Measurements from ENCODE around the gene CYTH1. TPM values are rescaled to one million over a fixed set of nuclear protein-coding genes. Genes with fewer than 3 reads are reported as not detected.

The CYTH1 gene
- total RNA-seq, 1 donor from 2014 or later: 25.0 TPM

- H3K4me3 ChIP-seq (ENCODE audit: insufficient read depth, low read depth, low read length): no peak overlapping the region
- peaks cover 34% of the 10 kb centered on the region for H4K20me1 ChIP-seq (ENCODE audit: insufficient read depth, low read length)
- no peaks in the 10 kb centered on the region for H3K27me3 ChIP-seq (ENCODE audit: insufficient read depth, low read length)
- H3K4me1 Mint-ChIP-seq (ENCODE audit: low read depth, unreplicated experiment): peaks cover 20% of the 10 kb centered on the region
- H3K4me1 ChIP-seq (ENCODE audit: insufficient read depth, low read length): peaks cover 25% of the 10 kb centered on the region
- H3K4me3 Mint-ChIP-seq (ENCODE audit: unreplicated experiment): peak overlapping the region; percentile 13
- peaks cover 49% of the 10 kb centered on the region for H3K79me2 ChIP-seq (ENCODE audit: insufficient read depth, low read length)
- H3K27ac ChIP-seq (ENCODE audit: low read depth, low read length): peak overlapping the region; percentile 94
- H3K9me3 ChIP-seq (ENCODE audit: insufficient read depth, low read depth, low read length): no peaks in the 10 kb centered on the region
- H3K36me3 ChIP-seq (ENCODE audit: insufficient read depth, low read length): peaks cover 68% of the 10 kb centered on the region
- DNase-seq (ENCODE audit: low read depth): peak; percentile 99
- H3K9me3 Mint-ChIP-seq (ENCODE audit: unreplicated experiment): no peaks in the 10 kb centered on the region
- H2AFZ ChIP-seq (ENCODE audit: low read depth, low read length): no peak overlapping the region
- peak overlapping the region; percentile 74 for H3K4me2 ChIP-seq (ENCODE audit: low read length)
- peak overlapping the region; percentile 61 for H3K9ac ChIP-seq (ENCODE audit: low read length)
- no peaks in the 10 kb centered on the region for H3K27me3 Mint-ChIP-seq (ENCODE audit: low read depth, unreplicated experiment)
- H3K36me3 Mint-ChIP-seq (ENCODE audit: low read depth, unreplicated experiment): peaks cover 40% of the 10 kb centered on the region
- TF ChIP-seq EZH2 (IDR thresholded peaks at IDR 0.05; ENCODE audit: insufficient read depth, low read length) (no peak), CTCF (IDR thresholded peaks at IDR 0.05; ENCODE audit: insufficient read depth, low read depth, low read length) (no peak)
- FAIRE-seq: no peak
- H3K27ac Mint-ChIP-seq (ENCODE audit: unreplicated experiment): peak overlapping the region; percentile 91
These were observed 40.5 kb upstream of the CYTH1 start for GRCh38 chr17:78822552-78822951.

GRCh38 chr17:78821961-78822360 is 39.9 kb upstream of the CYTH1 start:
- Mint-ChIP-seq H3K9me3 (ENCODE audit: unreplicated experiment) (no peaks in the 10 kb centered on the region), H3K4me3 (ENCODE audit: unreplicated experiment) (no peak overlapping the region), H3K36me3 (ENCODE audit: low read depth, unreplicated experiment) (peaks cover 39% of the 10 kb centered on the region), H3K27me3 (ENCODE audit: low read depth, unreplicated experiment) (no peaks in the 10 kb centered on the region), H3K27ac (ENCODE audit: unreplicated experiment) (peak overlapping the region; percentile 85), H3K4me1 (ENCODE audit: low read depth, unreplicated experiment) (peaks cover 20% of the 10 kb centered on the region)
- Histone ChIP-seq H3K4me2 (ENCODE audit: low read length) (peak overlapping the region; percentile 74), H4K20me1 (ENCODE audit: insufficient read depth, low read length) (peaks cover 34% of the 10 kb centered on the region), H3K4me1 (ENCODE audit: insufficient read depth, low read length) (peaks cover 25% of the 10 kb centered on the region), H3K79me2 (ENCODE audit: insufficient read depth, low read length) (peaks cover 50% of the 10 kb centered on the region), H2AFZ (ENCODE audit: low read depth, low read length) (no peak overlapping the region), H3K27ac (ENCODE audit: low read depth, low read length) (peak overlapping the region; percentile 94), H3K4me3 (ENCODE audit: insufficient read depth, low read depth, low read length) (no peak overlapping the region), H3K36me3 (ENCODE audit: insufficient read depth, low read length) (peaks cover 68% of the 10 kb centered on the region), H3K9ac (ENCODE audit: low read length) (peak overlapping the region; percentile 61), H3K27me3 (ENCODE audit: insufficient read depth, low read length) (no peaks in the 10 kb centered on the region), H3K9me3 (ENCODE audit: insufficient read depth, low read depth, low read length) (no peaks in the 10 kb centered on the region)
- no peak for FAIRE-seq
- peak; percentile 27 for DNase-seq (ENCODE audit: low read depth)
- TF ChIP-seq EZH2 (IDR thresholded peaks at IDR 0.05; ENCODE audit: insufficient read depth, low read length) (no peak), CTCF (IDR thresholded peaks at IDR 0.05; ENCODE audit: insufficient read depth, low read depth, low read length) (no peak)

- H3K9me3 Mint-ChIP-seq (ENCODE audit: unreplicated experiment): no peaks in the 10 kb centered on the region
- H3K27ac ChIP-seq (ENCODE audit: low read depth, low read length): no peak overlapping the region
- H3K27ac Mint-ChIP-seq (ENCODE audit: unreplicated experiment): no peak overlapping the region
- no peak overlapping the region for H3K4me3 ChIP-seq (ENCODE audit: insufficient read depth, low read depth, low read length)
- H2AFZ ChIP-seq (ENCODE audit: low read depth, low read length): no peak overlapping the region
- no peaks in the 10 kb centered on the region for H3K27me3 ChIP-seq (ENCODE audit: insufficient read depth, low read length)
- H3K4me1 ChIP-seq (ENCODE audit: insufficient read depth, low read length): peaks cover 23% of the 10 kb centered on the region
- H3K4me2 ChIP-seq (ENCODE audit: low read length): no peak overlapping the region
- FAIRE-seq (no peak), DNase-seq (ENCODE audit: low read depth) (no peak)
- H3K79me2 ChIP-seq (ENCODE audit: insufficient read depth, low read length): peaks cover 43% of the 10 kb centered on the region
- peaks cover 37% of the 10 kb centered on the region for H3K36me3 Mint-ChIP-seq (ENCODE audit: low read depth, unreplicated experiment)
- H4K20me1 ChIP-seq (ENCODE audit: insufficient read depth, low read length): peaks cover 32% of the 10 kb centered on the region
- H3K9me3 ChIP-seq (ENCODE audit: insufficient read depth, low read depth, low read length): no peaks in the 10 kb centered on the region
- H3K4me3 Mint-ChIP-seq (ENCODE audit: unreplicated experiment): no peak overlapping the region
- peaks cover 66% of the 10 kb centered on the region for H3K36me3 ChIP-seq (ENCODE audit: insufficient read depth, low read length)
- H3K27me3 Mint-ChIP-seq (ENCODE audit: low read depth, unreplicated experiment): no peaks in the 10 kb centered on the region
- TF ChIP-seq EZH2 (IDR thresholded peaks at IDR 0.05; ENCODE audit: insufficient read depth, low read length) (no peak), CTCF (IDR thresholded peaks at IDR 0.05; ENCODE audit: insufficient read depth, low read depth, low read length) (no peak)
- H3K9ac ChIP-seq (ENCODE audit: low read length): no peak overlapping the region
- peaks cover 15% of the 10 kb centered on the region for H3K4me1 Mint-ChIP-seq (ENCODE audit: low read depth, unreplicated experiment)
These were observed 38.8 kb upstream of the CYTH1 start for GRCh38 chr17:78820841-78821240.

All from astrocyte (in vitro differentiated cells and primary cell).